Measurements from ENCODE around the gene RXFP1.
"Not testable (repeated sequence)": the region's sequence is repeated elsewhere in the genome, so short reads cannot be mapped to it uniquely, and the experiment has no call there.

Gene RXFP1

GRCh38 chr4:158617956-158618355 lies 96.3 kb downstream of the RXFP1 start:
- DNase-seq (ENCODE audit: low read depth): no peak

- DNase-seq (ENCODE audit: low read depth): no peak
Observed at GRCh38 chr4:158621729-158622128, 100.0 kb downstream of the RXFP1 start.

GRCh38 chr4:158622251-158622650 lies 100.6 kb downstream of the RXFP1 start:
- DNase-seq (ENCODE audit: low read depth): no peak

GRCh38 chr4:158624889-158625478 lies 103.3 kb downstream of the RXFP1 start:
- peak; percentile 63 for DNase-seq (ENCODE audit: low read depth)

- DNase-seq (ENCODE audit: low read depth): no peak
Observed at GRCh38 chr4:158625544-158625943, 103.9 kb downstream of the RXFP1 start.

GRCh38 chr4:158630893-158631292 lies 109.2 kb downstream of the RXFP1 start:
- peak; percentile 48 for DNase-seq (ENCODE audit: low read depth)

- no peak for DNase-seq (ENCODE audit: low read depth)
Observed at GRCh38 chr4:158636619-158637018, 114.9 kb downstream of the RXFP1 start.

- no peak for DNase-seq (ENCODE audit: low read depth)
Observed at GRCh38 chr4:158644356-158644755, 122.7 kb downstream of the RXFP1 start.

GRCh38 chr4:158644760-158645159 lies 123.1 kb downstream of the RXFP1 start:
- DNase-seq (ENCODE audit: low read depth): no peak

- peak; percentile 35 for DNase-seq (ENCODE audit: low read depth)
Observed at GRCh38 chr4:158649111-158649680, 127.5 kb downstream of the RXFP1 start.

GRCh38 chr4:158652920-158653319 lies 131.2 kb downstream of the RXFP1 start:
- no peak for DNase-seq (ENCODE audit: low read depth)

- DNase-seq (ENCODE audit: low read depth): no peak
Observed at GRCh38 chr4:158656439-158656838, 134.8 kb downstream of the RXFP1 start.

GRCh38 chr4:158657291-158657690 lies 135.6 kb downstream of the RXFP1 start:
- no peak for DNase-seq (ENCODE audit: low read depth)

- DNase-seq (ENCODE audit: low read depth): not testable (repeated sequence)
Observed at GRCh38 chr4:158663255-158663654, 141.6 kb downstream of the RXFP1 start.

GRCh38 chr4:158663707-158664625 lies 142.3 kb downstream of the RXFP1 start:
- peak; percentile 72 for DNase-seq (ENCODE audit: low read depth)

- no peak for DNase-seq (ENCODE audit: low read depth)
Observed at GRCh38 chr4:158664806-158665205, 143.1 kb downstream of the RXFP1 start.

- no peak for DNase-seq (ENCODE audit: low read depth)
Observed at GRCh38 chr4:158666892-158667291, 145.2 kb downstream of the RXFP1 start.

GRCh38 chr4:158667651-158668198 lies 146.0 kb downstream of the RXFP1 start:
- DNase-seq (ENCODE audit: low read depth): peak; percentile 66

GRCh38 chr4:158669310-158669709 lies 147.6 kb downstream of the RXFP1 start:
- DNase-seq (ENCODE audit: low read depth): no peak

- DNase-seq (ENCODE audit: low read depth): peak; percentile 70
Observed at GRCh38 chr4:158670975-158671664, 149.4 kb downstream of the RXFP1 start.

GRCh38 chr4:158671665-158671914 lies 149.9 kb downstream of the RXFP1 start, which contains the start of gene C4orf46:
TSS of gene C4orf46 (minus strand) at chr4:158671887. CDS start at chr4:158671801, 86 bp downstream.
- no peak for DNase-seq (ENCODE audit: low read depth)
